Muscle layer of colon (tissue), 2 donors: ENCODE measurements around the gene NUDT4.
A peak's percentile ranks its signal among the peaks of the same experiment; 100 is the strongest.
"Not testable (repeated sequence)": the region's sequence is repeated elsewhere in the genome, so short reads cannot be mapped to it uniquely, and the experiment has no call there.

Source experiments
- H3K27ac ChIP-seq: one replicate; pipeline ENCODE4 v1.7.0; 2013; ENCODE audit warnings: low read depth, mild to moderate bottlenecking, low read length, moderate library complexity
- H3K27me3 ChIP-seq, 2 donors: one replicate each; pipeline ENCODE4 v1.7.0; 2013; ENCODE audit warnings: low read length in 2 of 2, mild to moderate bottlenecking in 2 of 2; ENCODE audit not compliant: insufficient read depth in 2 of 2, control insufficient read depth in 1 of 2
- H3K36me3 ChIP-seq: one replicate; pipeline ENCODE4 v1.7.0; 2013; ENCODE audit warnings: mild to moderate bottlenecking, low read length; ENCODE audit not compliant: insufficient read depth
- H3K4me1 ChIP-seq: one replicate; pipeline ENCODE4 v1.7.0; 2013; ENCODE audit warnings: mild to moderate bottlenecking, low read length; ENCODE audit not compliant: insufficient read depth
- H3K4me3 ChIP-seq, 2 donors: one replicate each; pipeline ENCODE4 v1.7.0; 2013; ENCODE audit warnings: low read length in 2 of 2, low read depth in 1 of 2, mild to moderate bottlenecking in 1 of 2, moderate library complexity in 1 of 2
- H3K9ac ChIP-seq: one replicate; pipeline ENCODE4 v1.7.0; 2013; ENCODE audit warnings: low read length
- H3K9me3 ChIP-seq: one replicate; pipeline ENCODE4 v1.7.0; 2013; ENCODE audit warnings: mild to moderate bottlenecking, low read length
- donor health status: abdominal sarcoma.
- donor health status: Adenocarcinoma of cecum.

Gene NUDT4

DNA sequence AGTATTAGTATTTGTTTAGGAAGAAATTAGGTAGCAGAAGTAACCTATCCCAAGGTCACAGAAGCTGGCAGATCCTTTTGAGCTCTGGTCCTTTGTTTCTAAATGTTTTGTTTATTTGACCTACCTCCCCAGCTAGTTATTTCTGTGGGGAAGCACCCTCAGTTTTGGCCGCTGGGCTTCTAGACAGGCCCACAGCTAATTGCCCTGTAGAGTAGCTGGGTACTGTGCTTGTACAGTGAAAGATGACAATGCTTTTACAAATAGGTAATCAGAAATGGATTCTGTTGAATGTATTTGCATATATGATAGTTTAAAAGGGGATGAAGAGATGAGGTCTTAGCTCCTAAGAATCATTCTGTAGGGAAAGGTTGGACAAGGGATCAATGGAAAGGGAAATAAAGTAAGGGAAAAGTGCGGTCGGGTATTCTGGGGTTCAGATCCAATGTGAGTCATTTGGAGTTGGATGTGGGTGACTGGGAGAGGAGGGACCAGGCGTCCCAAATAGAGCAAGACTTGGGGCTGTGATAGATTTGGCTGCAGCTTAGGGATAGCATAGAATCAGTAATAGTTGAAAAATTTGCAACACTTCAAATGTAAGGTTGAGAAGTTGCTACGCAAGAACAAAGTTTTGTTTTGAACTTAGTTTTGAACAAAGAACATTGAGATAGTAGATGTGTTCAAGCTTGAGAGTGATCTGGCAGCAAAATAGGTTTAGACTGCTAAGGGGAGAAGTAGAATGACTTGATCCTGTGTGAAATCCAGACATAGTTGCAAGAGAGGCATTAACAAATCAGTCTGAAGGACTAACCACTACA, 3.6 kb downstream of the NUDT4 start:
- Histone ChIP-seq H3K9me3 (no peaks in the 10 kb centered on the region), H3K27ac (peak overlapping the region; percentile 84), H3K4me1 (peaks cover 47% of the 10 kb centered on the region), H3K27me3 (no peaks in the 10 kb centered on the region), H3K36me3 (no peaks in the 10 kb centered on the region), H3K9ac (no peak overlapping the region), H3K4me3 (peak overlapping the region in 1 of 2 donors; percentile 91)

DNA sequence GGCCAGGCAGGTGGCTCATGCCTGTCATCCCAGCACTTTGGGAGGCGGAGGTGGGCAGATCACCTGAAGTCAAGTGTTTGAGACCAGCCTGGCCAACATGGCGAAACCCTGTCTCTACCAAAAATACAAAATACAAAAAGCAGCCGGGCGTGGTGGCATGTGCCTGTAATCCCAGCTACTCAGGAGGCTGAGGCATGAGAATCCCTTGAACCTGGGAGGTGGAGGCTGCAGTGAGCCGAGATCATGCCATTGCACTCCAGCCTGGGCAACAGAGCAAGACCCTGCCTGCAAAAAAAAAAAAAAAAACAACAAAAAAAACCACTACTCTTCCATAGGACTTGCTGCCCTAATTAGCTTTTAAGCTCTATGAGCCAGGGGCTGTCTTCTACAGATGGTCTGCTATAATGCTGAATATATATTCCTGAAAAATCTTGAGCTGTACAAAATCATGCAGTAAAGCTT, 4.3 kb downstream of the NUDT4 start:
- Histone ChIP-seq H3K4me1 (peaks cover 41% of the 10 kb centered on the region), H3K27ac (peak overlapping the region; percentile 84), H3K4me3 (peak overlapping the region in 1 of 2 donors; percentile 91)
- H3K27me3 ChIP-seq, H3K36me3 ChIP-seq, H3K9ac ChIP-seq, H3K9me3 ChIP-seq: not testable (repeated sequence)

- H3K9ac ChIP-seq: no peak overlapping the region
- no peak overlapping the region for H3K4me3 ChIP-seq
- no peaks in the 10 kb centered on the region for H3K9me3 ChIP-seq
- H3K4me1 ChIP-seq: peaks cover 33% of the 10 kb centered on the region
- no peaks in the 10 kb centered on the region for H3K27me3 ChIP-seq
- H3K27ac ChIP-seq: no peak overlapping the region
- H3K36me3 ChIP-seq: no peaks in the 10 kb centered on the region
Observed at GRCh38 chr12:93387780-93388179, 10.1 kb downstream of the NUDT4 start.

DNA sequence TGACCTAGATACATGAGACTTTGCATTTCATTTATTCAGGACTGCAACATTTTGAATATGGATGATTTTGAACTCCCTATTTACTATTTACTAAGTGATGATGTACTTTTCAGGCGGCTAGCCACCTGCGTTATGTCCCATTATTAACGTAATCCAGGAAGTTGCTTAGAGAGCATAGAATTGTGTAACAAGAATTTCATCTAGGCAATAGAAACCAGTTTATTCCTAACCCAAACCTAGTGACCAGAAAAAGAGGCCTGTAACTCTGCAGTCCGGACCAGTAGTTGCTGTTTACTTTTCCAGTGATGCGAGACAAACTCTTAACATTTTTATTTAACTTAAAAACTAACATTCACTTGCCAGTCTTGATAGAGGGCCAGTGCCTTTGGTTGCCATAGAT, 12.3 kb downstream of the NUDT4 start:
- H3K27ac ChIP-seq: no peak overlapping the region
- peaks cover 21% of the 10 kb centered on the region for H3K4me1 ChIP-seq
- H3K4me3 ChIP-seq: no peak overlapping the region
- H3K27me3 ChIP-seq: no peaks in the 10 kb centered on the region
- no peaks in the 10 kb centered on the region for H3K36me3 ChIP-seq
- H3K9ac ChIP-seq: no peak overlapping the region
- H3K9me3 ChIP-seq: no peaks in the 10 kb centered on the region

DNA sequence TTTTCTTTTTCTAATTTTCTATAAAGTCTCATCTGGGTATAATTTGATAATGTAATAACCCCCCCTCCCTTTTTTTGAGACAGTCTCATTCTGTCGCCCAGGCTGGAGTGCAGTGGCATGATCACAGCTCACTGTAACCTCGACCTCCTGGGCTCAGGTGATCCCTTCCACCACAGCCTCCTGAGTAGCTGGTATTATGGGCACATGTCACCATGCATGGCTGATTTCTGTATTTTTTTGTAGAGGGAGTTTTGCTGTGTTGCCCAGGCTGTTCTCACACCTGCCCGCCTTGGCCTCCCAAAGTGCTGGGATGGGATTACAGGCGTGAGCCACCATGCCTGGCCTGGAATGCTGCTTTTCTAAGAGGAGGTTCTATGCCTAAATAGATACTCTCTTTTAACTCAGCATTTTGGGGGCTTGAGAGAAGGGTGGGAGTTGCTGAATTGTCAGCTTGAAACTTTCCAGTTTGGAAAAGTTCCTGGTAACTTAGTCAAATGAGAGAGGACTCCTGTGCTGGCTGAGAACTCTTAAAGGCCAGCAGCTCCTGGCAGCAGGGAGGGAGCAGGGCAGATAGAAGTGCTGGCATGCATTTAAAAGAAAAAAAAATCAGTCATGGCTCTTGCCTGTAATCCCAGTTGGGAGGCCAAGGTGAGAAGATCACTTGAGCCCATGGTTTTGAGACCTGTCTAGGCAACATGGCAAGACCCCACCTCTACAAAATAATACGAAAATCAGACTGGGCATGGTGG, 13.0 kb downstream of the NUDT4 start:
- H3K4me1 ChIP-seq: peaks cover 17% of the 10 kb centered on the region
- peaks cover 1% of the 10 kb centered on the region for H3K36me3 ChIP-seq
- no peaks in the 10 kb centered on the region for H3K27me3 ChIP-seq
- H3K4me3 ChIP-seq: no peak overlapping the region
- no peak overlapping the region for H3K27ac ChIP-seq
- no peak overlapping the region for H3K9ac ChIP-seq
- H3K9me3 ChIP-seq: no peaks in the 10 kb centered on the region

DNA sequence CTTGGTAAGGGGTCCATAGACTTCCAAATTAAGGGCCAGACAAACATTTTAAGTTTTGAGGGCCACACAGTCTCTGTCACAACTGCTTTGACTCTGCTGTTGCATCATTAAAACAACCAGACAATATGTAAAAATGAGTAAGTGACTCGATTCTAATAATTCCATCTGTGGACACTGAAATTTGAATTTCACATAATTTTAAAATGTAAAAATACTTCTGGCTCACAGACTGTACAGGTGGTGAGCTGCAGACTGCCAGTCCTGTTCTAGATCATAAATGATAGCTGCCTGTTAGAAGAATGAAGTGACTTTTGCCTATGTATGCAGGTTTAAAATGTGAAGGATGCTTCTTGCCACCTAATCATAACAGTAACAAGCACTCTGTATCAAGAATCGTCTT, 15.7 kb downstream of the NUDT4 start:
- no peaks in the 10 kb centered on the region for H3K27me3 ChIP-seq
- H3K27ac ChIP-seq: no peak overlapping the region
- peaks cover 17% of the 10 kb centered on the region for H3K4me1 ChIP-seq

GRCh38 chr12:93397412-93397811, 19.7 kb downstream of the NUDT4 start:
- Histone ChIP-seq H3K27me3 (no peaks in the 10 kb centered on the region), H3K27ac (no peak overlapping the region), H3K36me3 (peaks cover 11% of the 10 kb centered on the region), H3K4me1 (no peaks in the 10 kb centered on the region), H3K9me3 (no peaks in the 10 kb centered on the region), H3K9ac (no peak overlapping the region), H3K4me3 (no peak overlapping the region)

More for the DNA sequence above, 15.7 kb downstream of the NUDT4 start:
- Histone ChIP-seq H3K9me3 (no peaks in the 10 kb centered on the region), H3K36me3 (peaks cover 11% of the 10 kb centered on the region), H3K9ac (no peak overlapping the region), H3K4me3 (no peak overlapping the region)

DNA sequence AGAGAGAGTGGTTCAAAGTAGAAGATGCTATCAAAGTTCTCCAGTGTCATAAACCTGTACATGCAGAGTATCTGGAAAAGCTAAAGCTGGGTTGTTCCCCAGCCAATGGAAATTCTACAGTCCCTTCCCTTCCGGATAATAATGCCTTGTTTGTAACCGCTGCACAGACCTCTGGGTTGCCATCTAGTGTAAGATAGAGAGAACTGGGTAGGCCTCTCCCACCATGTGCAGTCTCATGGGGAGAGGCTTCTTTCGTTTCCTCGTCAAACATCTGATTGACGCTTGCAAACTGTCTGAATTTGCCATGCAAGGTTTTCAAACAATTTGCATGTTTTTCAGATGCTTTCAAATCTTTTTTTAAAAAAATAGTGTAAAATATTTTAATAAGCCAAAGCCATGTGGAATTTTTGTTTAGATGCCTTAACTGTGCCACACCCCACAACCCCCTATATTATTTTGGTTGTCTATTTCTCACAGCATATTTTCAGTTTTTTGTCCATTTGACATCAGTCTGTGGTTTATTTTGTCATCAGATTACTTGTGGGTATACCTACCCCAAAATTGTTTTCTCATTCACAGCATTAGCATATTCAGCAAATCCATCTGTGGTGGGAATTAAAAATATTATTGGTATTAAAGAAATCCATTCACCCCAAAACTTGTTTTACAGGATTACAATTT, 21.6 kb downstream of the NUDT4 start:
- H3K27me3 ChIP-seq, H3K9ac ChIP-seq, H3K9me3 ChIP-seq, H3K4me1 ChIP-seq, H3K4me3 ChIP-seq, H3K27ac ChIP-seq: not testable (repeated sequence)
- H3K36me3 ChIP-seq: peaks cover 11% of the 10 kb centered on the region

DNA sequence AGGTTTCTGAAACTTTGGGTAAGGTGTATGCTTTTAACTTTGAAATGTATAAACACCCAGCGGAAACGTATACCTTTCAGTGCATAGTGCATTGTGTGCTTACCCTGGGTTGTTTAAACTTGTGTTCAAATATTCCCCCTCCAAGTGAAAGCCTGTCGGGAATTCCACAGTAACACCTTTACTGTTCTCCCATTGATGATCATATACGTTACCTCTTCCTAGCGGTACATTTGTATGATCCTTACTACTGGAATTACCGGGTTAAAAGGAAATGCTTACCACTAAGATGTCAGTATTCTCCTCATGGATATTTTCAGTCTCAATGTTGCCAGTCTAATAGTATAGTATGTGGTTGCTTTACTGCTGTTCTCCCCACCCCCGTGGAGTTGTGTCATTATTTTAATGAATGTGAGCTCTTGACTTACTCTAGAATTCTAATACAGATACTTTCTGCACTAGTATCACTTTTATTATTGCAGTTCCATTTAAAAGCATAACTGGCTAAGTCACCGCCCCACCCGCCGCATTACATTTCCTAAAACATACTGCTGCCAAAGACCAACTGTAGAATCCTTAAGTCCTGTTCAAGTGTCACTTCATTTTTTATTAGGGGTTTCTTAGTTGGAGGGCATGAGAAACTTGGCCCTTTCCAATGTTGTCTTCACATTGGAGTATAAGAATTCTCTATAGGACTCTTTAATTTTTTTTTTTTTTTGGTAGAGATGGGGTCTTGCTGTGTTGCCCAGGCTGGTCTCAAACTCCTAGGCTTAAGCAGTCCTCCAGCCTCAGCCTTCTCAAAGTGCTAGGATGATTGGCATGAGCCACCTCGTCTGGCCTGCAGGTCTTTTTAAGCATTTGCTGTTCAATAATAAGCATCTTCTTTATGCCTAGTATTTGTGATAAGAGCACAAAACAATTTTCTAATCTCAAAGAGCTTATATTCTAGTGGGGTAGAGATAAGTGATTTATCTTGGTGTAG, 24.9 kb downstream of the NUDT4 start:
- H3K36me3 ChIP-seq: peaks cover 5% of the 10 kb centered on the region
- H3K4me1 ChIP-seq: no peaks in the 10 kb centered on the region
- H3K4me3 ChIP-seq: no peak overlapping the region
- H3K9me3 ChIP-seq: no peaks in the 10 kb centered on the region
- H3K9ac ChIP-seq: no peak overlapping the region
- H3K27ac ChIP-seq: no peak overlapping the region
- no peaks in the 10 kb centered on the region for H3K27me3 ChIP-seq

- H3K4me3 ChIP-seq: no peak overlapping the region
- no peak overlapping the region for H3K9ac ChIP-seq
- no peaks in the 10 kb centered on the region for H3K4me1 ChIP-seq
- H3K36me3 ChIP-seq: peaks cover 9% of the 10 kb centered on the region
- no peaks in the 10 kb centered on the region for H3K9me3 ChIP-seq
- H3K27me3 ChIP-seq: no peaks in the 10 kb centered on the region
- H3K27ac ChIP-seq: no peak overlapping the region
Observed at GRCh38 chr12:93403988-93404803, 26.5 kb downstream of the NUDT4 start.
